Transverse colon (tissue), 4 donors: ENCODE measurements around the gene TUB. TPM values are rescaled to one million over a fixed set of nuclear protein-coding genes. Genes with fewer than 3 reads are reported as not detected.

Experiments used
- DNase-seq: peaks from one replicate; pipeline ENCODE4 v3.0.0-alpha.2; 2019
- H3K27ac ChIP-seq, 4 donors: fragments of 200-600 bp; sonication (generic); 2 replicates each; pipeline ENCODE4 v1.5.1; 2016 to 2018; ENCODE audit warnings: inconsistent platforms in 4 of 4
- H3K27me3 ChIP-seq: fragments of 200-600 bp; sonication (generic); 2 replicates; pipeline ENCODE4 v1.5.1; 2017; ENCODE audit warnings: inconsistent platforms
- H3K36me3 ChIP-seq, 4 donors: fragments of 200-600 bp; sonication (generic); 2 replicates each; pipeline ENCODE4 v1.5.1; 2017 to 2019; ENCODE audit warnings: inconsistent platforms in 4 of 4
- H3K4me1 ChIP-seq, 4 donors: fragments of 200-600 bp; sonication (generic); 2 replicates each; pipeline ENCODE4 v1.5.1; 2017 to 2020; ENCODE audit warnings: inconsistent platforms in 4 of 4
- H3K4me3 ChIP-seq, 4 donors: fragments of 200-600 bp; sonication (generic); 1 replicate in 1 of 4; 2 replicates in 3 of 4; pipeline versions ENCODE4 v1.5.1 to v1.6.1; 2017 to 2019; ENCODE audit warnings: inconsistent platforms in 4 of 4
- H3K9me3 ChIP-seq, 2 donors: fragments of 200-600 bp; sonication (generic); 2 replicates each; pipeline ENCODE4 v1.5.1; 2017 to 2019; ENCODE audit warnings: inconsistent platforms in 2 of 2
- EP300 ChIP-seq: sonication (generic); formaldehyde crosslinking; IDR thresholded peaks from one replicate; pipeline ENCODE4 v1.6.1; 2017; ENCODE audit warnings: antibody characterized with exemption, low read depth
- POLR2A ChIP-seq: fragments of 450-650 bp; IDR thresholded peaks from one replicate; pipeline ENCODE4 v1.6.1; 2016; ENCODE audit warnings: antibody characterized with exemption, mild to moderate bottlenecking, moderate library complexity
- POLR2AphosphoS5 ChIP-seq, 3 donors: sonication (generic); formaldehyde crosslinking; IDR thresholded peaks; one replicate each; pipeline ENCODE4 v1.6.1; 2016; ENCODE audit warnings: antibody characterized with exemption in 3 of 3
- WGBS, 2 donors: methylation state at CpG; one replicate each; pipeline ENCODE4 v1.1.5; 2018; ENCODE audit warnings: low coverage in 1 of 2; 5-methylcytosine and 5-hydroxymethylcytosine counted together
- in situ Hi-C, 4 donors: fragments of 200-750 bp; cut with MboI; loops; one replicate each; pipeline versions ENCODE4 v1.15.0 to v1.15.1; 2017; ENCODE audit warnings: low sequenced_read_pairs in 3 of 4, low pct_ligation_motif_present in 1 of 4, low pct_unique_long_range_greater_than_20kb in 1 of 4
- intact Hi-C: fragments of 100-400 bp; cut with DNase I; formaldehyde crosslinking; loops from one replicate; pipeline ENCODE4 v1.15.1; 2023; ENCODE audit warnings: low total_unique reads
- total RNA-seq, 4 donors: library from RNA; depleted of rRNA; stranded (reverse); fragments of >200 nt; gene quantifications; one replicate each; pipeline ENCODE4 v1.1.0, GENCODE V29; 2016
- TF ChIP-seq, protein P1 (sequence below), 5 experiments: fragments of 200-600 bp in 3 of 5; fragments of 450-650 bp in 2 of 5; sonication (generic) in 3 of 5; IDR thresholded peaks; 1 replicate in 2 of 5; 2 replicates in 3 of 5; pipeline ENCODE4 v1.5.1; 2016 to 2017; ENCODE audit warnings: antibody characterized with exemption in 5 of 5, inconsistent platforms in 3 of 5, mild to moderate bottlenecking in 2 of 5, moderate library complexity in 1 of 5

TUB gene
- total RNA-seq, 4 donors from 2014 or later = 1.00 to 7.1 (median 2.6) TPM

DNA sequence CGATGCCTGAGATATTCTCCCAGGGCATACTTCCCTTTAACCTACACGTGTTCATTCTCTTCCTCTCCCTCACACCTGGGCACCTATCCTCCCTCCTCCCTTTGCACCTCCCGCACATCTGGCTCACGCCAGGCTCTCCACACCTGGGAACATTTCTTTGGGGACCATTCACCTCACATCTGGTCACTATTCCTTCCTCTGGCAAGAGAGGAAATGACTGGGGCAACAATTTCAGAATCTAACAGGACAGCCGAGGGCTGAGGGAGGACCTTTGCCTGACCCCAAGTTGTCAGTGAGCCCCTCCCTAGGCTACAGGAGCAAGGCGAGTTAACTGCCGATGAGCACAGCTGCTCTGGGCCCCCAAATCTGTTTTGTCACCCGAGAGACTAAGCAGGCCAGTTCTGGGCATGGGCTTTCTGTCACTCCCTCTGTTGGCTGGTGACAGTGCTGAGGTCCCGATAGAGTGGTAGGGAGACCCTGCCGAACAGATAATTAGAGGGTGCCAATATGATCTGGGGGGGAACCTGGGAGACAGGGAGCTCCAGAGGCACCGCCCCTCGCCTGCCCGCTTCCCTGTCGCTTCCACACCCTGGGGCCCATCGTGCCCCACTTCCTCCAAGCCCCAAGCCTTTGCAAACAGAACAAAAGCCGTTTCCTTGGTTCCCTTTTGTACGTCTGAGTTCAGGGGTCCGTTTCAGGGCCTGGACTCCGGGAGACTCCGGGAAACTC, 48.3 kb upstream of the TUB start:
- Histone ChIP-seq H3K27me3 (no peaks in the 10 kb centered on the region), H3K36me3 (no peaks in the 10 kb centered on the region), H3K27ac (no peak overlapping the region), H3K9me3 (no peaks in the 10 kb centered on the region), H3K4me3 (no peak overlapping the region), H3K4me1 (peaks cover 0 to 8% (median 4%) of the 10 kb centered on the region in 4 donors)
- no peak for TF ChIP-seq EP300
- TF ChIP-seq, protein P1, sequence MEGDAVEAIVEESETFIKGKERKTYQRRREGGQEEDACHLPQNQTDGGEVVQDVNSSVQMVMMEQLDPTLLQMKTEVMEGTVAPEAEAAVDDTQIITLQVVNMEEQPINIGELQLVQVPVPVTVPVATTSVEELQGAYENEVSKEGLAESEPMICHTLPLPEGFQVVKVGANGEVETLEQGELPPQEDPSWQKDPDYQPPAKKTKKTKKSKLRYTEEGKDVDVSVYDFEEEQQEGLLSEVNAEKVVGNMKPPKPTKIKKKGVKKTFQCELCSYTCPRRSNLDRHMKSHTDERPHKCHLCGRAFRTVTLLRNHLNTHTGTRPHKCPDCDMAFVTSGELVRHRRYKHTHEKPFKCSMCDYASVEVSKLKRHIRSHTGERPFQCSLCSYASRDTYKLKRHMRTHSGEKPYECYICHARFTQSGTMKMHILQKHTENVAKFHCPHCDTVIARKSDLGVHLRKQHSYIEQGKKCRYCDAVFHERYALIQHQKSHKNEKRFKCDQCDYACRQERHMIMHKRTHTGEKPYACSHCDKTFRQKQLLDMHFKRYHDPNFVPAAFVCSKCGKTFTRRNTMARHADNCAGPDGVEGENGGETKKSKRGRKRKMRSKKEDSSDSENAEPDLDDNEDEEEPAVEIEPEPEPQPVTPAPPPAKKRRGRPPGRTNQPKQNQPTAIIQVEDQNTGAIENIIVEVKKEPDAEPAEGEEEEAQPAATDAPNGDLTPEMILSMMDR (IDR thresholded peaks at IDR 0.05) = no peak
- TF ChIP-seq POLR2AphosphoS5 (IDR thresholded peaks at IDR 0.05) = no peak
- TF ChIP-seq POLR2A = no peak
- in situ Hi-C loops (loop anchor here in 3 of 4 donors (5.0 to 10.0 kb wide), 2 partner anchors 62 to 70 kb away; no protein-coding TSS in a partner anchor), intact Hi-C loops (loop anchor here (5.0 kb wide), 2 partner anchors 40 to 65 kb away; no protein-coding TSS in a partner anchor)
- DNase-seq = no peak
- 40 to 56% methylated on average over 1 to 20 of the region's 20 CpGs for WGBS, 2 donors

DNA sequence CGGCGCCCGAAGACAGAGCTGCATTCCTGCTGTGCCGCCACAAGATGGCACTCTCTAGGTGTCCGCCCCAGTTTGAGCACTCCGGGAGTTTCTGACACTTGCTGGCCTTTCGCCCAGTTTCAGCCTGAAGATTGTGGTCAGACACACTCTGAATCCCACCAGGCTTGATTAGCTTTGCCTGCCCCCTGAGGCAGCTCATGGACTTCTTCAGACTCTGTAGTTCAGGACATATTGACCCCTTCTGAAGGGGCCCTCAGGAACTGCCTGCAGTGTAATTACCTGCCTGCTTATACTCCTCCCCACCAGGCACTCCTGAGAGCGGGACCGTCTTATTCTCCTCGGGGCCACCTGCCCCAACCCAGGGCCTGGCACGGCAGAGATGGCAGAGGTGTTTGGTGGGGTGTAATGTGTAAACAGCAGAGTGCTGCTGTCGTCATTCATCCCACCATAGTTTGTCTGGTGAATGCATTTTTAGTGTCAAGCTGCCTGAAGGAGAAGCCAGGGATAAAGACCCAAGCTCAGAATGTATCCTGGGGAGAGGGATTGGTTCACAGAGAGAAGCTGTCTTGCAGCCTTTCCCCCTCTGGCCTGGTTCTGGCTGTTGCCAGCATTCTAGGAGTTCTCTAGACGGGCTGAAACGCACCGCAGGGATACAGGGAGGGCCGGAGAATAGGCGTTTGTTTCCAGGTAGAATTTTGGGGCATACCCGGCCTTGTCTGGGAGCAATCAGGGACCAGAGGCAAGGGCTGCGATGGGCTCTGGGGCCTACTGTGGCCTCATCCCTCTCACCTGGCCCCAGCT, 47.5 kb upstream of the TUB start:
- 49% methylated on average over 17 of the region's 19 CpGs; no CpG with 5 or more reads in 1 of the 2 donors for WGBS, 2 donors
- no peak overlapping the region for H3K27ac ChIP-seq
- intact Hi-C loops (loop anchor here (5.0 kb wide), 2 partner anchors 39 to 64 kb away; no protein-coding TSS in a partner anchor), in situ Hi-C loops (loop anchor here in 3 of 4 donors (5.0 to 10.0 kb wide), 2 partner anchors 61 to 69 kb away; no protein-coding TSS in a partner anchor)
- H3K36me3 ChIP-seq = no peaks in the 10 kb centered on the region
- no peak for TF ChIP-seq POLR2AphosphoS5 (IDR thresholded peaks at IDR 0.05)
- TF ChIP-seq EP300 = no peak
- TF ChIP-seq POLR2A = no peak
- TF ChIP-seq, protein P1 (IDR thresholded peaks at IDR 0.05) = peak; percentile 71 to 88 (median 81)
- no peaks in the 10 kb centered on the region for H3K9me3 ChIP-seq
- H3K4me3 ChIP-seq = no peak overlapping the region
- peaks cover 0 to 8% (median 4%) of the 10 kb centered on the region in 4 donors for H3K4me1 ChIP-seq
- H3K27me3 ChIP-seq = no peaks in the 10 kb centered on the region
- peak; percentile 72 for DNase-seq

DNA sequence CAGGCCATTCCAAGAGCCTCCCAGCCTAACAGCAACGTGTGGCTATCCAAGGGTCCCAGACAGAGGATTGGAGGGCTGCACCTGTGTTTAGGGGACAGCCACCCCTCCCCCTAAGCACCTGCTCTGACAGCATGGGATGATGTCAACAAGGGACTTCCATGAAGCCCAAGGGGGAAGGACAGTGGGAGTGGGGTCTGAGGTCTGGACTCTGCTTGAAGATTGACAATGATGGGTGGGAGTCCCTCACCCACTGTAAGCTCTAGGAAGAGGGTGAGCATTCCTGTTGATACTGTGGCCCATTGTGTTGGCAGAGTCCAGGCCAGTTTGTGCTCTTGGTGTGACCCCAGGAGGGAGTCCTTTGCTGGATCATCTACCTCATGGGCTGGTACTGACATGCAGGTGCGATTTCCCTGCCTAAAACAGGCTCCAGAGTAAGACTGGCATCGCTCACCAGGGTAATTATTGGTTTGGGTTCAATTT, 46.9 kb upstream of the TUB start:
- intact Hi-C loops = loop anchor here (5.0 kb wide), 2 partner anchors 38 to 63 kb away; no protein-coding TSS in a partner anchor
- no peak for DNase-seq

More for the DNA sequence above, 46.9 kb upstream of the TUB start:
- no peaks in the 10 kb centered on the region for H3K27me3 ChIP-seq
- TF ChIP-seq POLR2A = no peak
- TF ChIP-seq EP300 = no peak
- no peak for TF ChIP-seq POLR2AphosphoS5 (IDR thresholded peaks at IDR 0.05)
- TF ChIP-seq, protein P1 (IDR thresholded peaks at IDR 0.05) = no peak
- no peak overlapping the region for H3K4me3 ChIP-seq
- in situ Hi-C loops = loop anchor here in 3 of 4 donors (5.0 to 10.0 kb wide), 2 partner anchors 61 to 68 kb away; no protein-coding TSS in a partner anchor
- no peaks in the 10 kb centered on the region for H3K9me3 ChIP-seq
- H3K27ac ChIP-seq = no peak overlapping the region
- peaks cover 0 to 8% (median 4%) of the 10 kb centered on the region in 4 donors for H3K4me1 ChIP-seq
- WGBS, 2 donors = 64% methylated on average over 3 of the region's 3 CpGs; no CpG with 5 or more reads in 1 of the 2 donors
- H3K36me3 ChIP-seq = no peaks in the 10 kb centered on the region
